B cell (primary cell): ENCODE measurements around the gene PRELID2.

ENCODE experiments used
- CTCF ChIP-seq: fragments of 200-600 bp; IDR thresholded peaks from one replicate; pipeline ENCODE4 v1.8.0; 2022; ENCODE audit warnings: antibody characterized with exemption, mild to moderate bottlenecking
- EZH2 ChIP-seq: IDR thresholded peaks from 2 replicates; pipeline ENCODE4 v1.6.1; 2012; ENCODE audit warnings: borderline replicate concordance, low read depth, mild to moderate bottlenecking, moderate library complexity, low read length; ENCODE audit not compliant: insufficient read depth, poor library complexity, severe bottlenecking

- TF ChIP-seq CTCF (no peak), EZH2 (no peak)
Measured at GRCh38 chr5:145841299-145841698, 6.2 kb upstream of the PRELID2 start.
